Suppressor macrophage treated with lipopolysaccharide for 1 hour (primary cell): ENCODE data around the gene SCIN.
"Not testable (repeated sequence)": the region's sequence is repeated elsewhere in the genome, so short reads cannot be mapped to it uniquely, and the experiment has no call there.

Source experiments
- DNase-seq, 3 donors: peaks; one replicate each; pipeline ENCODE4 v3.0.0-alpha.2; 2020 to 2022

The SCIN gene

DNA sequence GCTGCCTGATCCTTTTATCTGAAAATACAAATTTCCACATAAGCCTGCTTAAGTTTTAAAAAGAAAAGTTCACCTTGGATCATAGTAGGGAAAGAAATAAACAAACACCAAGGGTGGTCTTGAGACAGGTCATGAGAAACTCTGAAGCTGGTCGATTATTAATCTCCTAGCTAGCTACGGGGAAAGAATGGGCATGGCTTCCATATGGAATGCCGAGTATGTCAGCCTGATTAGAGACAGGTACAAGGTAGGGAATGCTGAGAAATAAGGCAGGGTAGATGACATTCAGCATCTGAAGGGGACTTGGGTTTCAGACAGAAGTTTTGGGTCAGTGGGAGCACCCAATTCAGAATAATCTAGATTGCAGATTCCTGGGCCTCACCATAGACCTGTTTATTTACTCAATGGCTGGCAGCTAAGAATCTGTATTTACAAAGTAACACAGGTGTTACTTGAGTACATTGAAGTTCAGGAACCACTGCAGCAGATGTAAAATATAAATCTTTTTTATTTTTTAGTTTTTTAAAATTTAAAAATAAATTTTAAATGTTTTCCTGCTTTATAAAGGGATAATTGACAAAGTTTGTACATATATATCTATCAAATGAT, 49.0 kb downstream of the SCIN start:
- DNase-seq: no peak

DNA sequence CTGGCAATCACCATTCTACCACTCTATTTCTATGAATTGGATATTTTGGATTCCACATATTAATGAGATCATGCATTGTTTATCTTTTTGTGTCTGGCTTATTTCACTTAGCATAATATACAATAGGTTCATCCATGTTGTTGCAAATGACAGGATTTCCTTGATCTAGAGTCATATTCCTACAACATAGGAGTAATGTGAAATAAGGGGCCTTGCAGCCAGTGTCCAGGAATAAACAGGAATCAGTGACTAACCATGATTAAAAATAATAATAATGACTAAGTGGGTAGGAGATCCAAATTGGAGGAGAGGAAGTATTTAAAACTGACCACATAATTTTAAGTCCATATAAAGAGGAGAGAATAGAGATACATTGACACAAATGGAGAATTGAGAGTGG, 49.9 kb downstream of the SCIN start:
- DNase-seq: peak in 1 of 3 donors; percentile 19

DNA sequence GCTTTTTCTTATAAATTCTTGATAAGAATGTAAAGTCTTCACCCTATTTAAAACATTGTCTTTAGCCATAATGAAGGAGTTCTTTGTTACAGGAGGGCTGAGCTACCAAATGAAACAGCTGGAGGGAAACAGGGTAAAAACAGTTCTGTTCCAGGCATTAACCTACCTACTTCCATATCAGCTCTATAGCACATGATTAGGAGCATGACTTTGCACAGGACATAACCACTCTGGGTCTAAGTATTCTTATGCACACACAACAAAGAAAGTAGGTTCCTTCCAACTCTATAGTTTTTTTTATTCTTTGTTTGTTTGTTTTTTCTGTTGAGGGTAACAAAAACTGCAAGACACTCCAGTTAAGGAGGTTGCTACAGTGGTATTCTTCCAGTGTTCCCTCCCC, 52.7 kb downstream of the SCIN start:
- DNase-seq: no peak

DNA sequence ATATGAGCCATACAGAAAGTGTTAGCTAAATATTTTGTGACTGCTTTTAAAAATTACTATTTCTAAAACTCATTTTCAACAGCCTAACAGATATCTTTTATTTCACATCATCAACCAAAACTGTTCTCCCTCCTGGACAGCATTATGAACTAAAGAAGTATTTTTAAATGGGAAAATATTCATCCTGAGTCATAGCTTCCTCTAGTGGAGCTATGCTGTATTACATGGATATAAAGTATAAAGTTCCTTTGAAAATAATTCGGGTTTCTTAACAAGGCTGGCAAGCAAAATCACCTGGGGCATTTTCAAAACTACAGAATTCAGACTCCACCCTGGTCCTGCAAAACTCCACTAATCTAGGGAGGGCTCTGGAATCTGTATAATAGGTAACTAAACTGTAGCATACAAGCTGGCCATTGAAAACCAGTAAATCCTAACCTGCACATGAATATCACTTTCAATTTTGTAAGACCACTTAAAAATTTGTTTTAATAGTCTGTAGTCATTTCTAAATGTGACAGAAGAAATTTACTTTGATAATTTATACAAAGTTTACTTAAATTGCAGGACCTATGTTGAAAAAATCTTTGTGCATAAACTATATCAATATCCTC, 53.5 kb downstream of the SCIN start:
- DNase-seq: peak; percentile 29 to 74 (median 69)

DNA sequence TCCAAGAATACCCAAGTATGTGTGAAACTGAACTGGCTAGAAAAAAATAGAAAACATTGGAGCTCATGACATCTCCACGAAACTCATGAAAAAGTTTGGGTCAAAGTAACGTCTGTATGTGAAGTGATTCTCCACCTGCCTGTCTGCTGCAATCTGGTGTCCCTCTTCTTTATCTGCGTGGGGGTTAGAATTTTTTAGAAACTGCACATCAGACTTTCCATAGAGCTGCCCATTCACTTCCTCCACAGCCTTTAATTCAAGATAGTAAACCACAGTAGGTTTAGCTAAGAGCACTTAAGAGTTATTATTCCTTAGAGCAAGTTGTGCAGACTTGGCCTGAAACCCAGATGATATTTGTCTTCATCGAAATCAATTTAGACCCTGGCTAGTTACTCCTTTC, 55.3 kb downstream of the SCIN start:
- DNase-seq: no peak

DNA sequence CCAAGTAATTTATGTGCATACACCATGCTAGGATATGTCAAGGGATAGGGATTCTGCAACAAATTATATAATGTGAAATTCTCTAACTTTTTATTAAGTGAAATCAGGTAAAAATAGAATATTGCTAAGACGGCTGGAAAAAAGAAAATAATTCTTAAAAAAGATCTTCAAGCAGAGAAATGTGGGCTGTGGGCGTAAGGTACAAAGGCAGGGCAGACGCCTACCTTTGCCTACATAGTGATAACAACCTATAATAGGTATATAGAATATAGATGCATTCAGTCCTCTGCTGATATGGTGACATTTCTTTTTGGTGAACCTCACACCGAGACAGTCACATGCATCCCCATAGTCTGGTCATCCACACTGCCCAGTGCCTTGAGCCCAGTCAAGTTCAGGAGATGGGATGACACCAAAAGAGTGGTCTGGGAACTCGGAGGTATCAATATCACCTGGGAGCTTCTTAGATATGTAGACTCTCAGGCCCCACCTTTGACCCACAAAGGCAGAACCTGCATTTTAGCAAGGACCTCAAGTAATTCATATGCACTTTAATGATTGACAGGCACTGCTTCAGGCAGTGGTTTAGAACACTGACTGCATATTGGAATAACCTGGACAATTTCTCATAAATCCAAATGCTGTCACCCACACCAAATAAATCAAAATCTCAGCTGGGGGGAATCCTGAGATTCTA, 59.4 kb downstream of the SCIN start:
- DNase-seq: no peak

DNA sequence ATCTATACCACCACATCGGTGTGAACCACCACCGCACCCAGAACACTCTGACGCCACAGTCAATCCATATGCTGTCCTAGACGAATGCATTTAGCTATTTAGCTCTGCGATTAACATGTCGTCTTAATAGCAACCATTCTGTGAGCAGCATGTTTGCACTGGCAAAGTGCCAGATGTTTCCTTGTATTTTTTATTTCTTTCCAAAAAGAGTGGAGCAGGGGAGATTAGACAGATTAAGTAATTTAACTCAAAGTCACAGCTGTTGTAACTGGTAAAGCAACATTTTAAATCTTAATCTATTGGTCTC, 59.9 kb downstream of the SCIN start:
- DNase-seq: no peak

DNA sequence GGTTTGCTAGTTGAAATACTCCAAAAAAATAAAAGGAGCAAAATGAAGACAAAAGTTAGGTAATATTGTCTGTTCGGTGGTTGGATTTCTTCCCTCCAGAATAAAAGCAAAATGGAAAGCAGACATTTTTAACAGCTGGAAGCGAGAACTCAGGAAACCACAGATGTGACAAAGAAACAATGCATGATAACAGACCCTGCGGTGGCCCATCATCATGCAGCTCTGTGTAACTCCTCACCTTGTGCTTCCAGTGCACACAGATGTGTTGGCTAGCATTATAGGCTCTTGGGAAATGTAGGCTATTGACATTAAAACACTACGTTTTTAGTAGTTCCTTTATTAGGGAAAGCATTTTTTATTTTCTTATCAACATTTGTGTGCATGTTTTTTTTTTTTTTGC, 63.1 kb downstream of the SCIN start:
- DNase-seq: no peak

DNA sequence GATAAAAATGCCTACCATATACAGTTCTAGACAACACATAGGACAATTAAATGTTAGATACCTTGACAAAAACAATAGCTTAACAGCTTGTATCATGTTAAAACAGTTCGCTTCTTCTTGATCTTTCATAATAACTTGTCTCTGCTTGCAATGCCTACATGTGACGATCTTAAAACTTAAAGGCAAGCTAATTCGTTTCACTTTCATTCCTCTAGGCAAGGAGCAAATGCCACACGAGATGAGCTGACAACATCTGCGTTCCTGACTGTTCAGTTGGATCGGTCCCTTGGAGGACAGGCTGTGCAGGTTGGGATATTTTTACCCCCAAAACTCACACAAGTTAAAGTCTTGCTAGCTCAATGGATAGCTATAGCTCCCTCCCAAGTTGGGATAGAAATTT, 65.3 kb downstream of the SCIN start:
- DNase-seq: peak; percentile 31 to 67 (median 53)

DNA sequence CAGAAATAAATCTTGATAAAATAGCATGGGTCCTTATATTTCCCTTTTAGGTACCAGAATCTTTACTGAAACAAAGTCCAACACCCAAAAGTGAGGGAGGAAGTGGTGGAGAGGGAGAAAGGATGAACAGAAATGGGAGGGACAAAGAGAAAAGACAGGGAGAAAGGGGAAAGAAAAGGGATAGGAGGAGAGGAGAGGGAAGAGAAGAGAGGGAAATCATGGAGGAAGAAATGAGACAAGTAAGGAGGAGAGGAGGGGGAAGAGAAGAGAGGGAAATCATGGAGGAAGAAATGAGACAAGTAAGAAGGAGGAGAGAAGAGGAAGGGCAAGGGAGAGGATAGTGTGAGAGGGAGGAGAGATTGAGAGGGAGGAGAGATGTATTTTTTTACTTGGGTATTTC, 66.8 kb downstream of the SCIN start:
- no peak for DNase-seq

DNA sequence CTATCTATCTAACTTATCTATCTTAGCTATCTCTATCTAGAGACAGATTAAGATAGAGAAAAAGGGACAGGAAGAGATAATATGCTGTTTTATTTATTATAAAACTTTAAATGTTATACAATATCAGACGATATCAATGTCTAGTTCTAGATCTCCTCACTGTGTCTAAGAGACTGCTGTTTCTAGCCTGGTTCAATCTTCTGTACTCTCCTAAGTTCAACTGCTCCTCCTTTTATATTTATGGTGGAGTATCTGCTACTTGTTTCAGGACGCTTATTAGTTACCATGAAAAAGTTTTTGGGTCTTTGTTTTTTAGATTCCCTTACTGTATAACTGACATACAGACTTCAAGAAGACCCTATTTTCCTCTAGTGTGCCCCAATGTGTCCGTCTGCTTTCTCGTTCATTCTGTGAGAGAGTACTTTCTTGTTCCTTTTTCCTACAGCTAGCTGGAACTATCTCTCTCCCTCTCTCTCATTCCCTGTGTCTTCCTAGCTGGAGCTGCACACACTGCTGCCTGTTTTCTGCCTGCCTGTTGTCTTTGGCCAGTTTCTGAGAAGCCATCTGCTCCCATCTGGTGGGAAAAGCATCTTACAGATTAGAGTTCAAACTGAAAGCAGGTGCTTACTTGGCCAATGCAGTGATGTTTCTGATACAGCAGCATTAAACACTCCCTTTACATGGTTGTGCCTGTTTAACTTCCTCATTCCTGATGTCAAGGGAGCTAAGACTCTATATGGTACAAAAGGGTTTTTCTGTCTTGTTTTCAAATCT, 67.5 kb downstream of the SCIN start:
- peak; percentile 12 to 51 (median 37) for DNase-seq

DNA sequence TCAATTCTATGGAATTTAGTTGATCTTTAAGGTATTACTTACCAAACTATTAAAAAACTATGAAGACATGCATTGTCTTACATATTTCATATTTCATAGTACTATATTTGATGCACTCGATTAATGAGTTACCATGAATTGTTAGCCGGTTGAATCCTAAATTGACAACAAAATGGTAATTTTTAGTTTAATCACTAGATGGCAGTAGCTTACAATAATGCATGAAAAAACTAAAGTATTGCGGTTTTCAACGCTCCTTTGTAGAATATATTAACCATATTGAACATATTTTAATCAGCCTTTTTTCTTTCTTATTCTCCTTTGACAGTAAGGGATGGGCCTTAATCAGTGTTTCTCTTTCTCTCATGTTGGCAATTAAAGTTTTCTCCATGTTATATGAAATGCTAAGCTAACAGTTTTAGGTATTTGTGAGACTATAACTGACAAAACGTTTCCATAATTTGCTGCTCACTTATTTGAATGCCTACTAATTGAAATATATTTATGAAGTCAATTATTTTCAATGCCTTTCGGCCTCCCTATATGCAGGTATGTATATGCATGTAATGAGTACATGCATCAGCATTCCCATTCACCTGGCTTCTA, 68.4 kb downstream of the SCIN start:
- DNase-seq: peak; percentile 45 to 87 (median 82)

DNA sequence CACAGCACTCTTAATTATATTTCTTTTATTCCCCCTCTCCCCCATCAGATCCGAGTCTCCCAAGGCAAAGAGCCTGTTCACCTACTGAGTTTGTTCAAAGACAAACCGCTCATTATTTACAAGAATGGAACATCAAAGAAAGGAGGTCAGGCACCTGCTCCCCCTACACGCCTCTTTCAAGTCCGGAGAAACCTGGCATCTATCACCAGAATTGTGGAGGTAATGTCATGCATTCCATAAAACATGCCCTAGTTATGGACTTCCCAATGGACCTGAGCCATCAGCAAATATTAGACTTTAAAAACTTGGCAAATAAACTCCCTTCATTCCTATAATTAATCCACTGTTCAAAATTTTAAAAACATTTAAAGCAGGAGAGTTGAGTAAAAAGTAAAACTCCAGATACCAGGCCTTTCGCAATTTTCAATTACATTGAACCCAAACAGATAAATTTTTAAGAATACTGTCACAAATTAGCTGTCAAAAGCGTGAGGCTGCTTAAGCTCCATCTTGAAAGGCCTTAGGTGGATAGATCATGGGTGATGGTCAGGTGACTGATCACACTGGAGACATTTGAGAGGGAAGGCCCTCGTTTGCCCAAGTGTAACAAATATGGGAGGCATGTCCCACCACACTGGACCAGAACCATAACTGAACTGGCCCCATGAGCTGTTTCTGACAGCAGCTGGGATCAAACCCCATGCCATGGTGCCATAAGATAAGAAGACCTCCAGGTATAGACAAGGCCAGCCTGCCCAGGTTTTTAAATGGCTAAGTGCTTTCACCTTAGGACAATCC, 70.0 kb downstream of the SCIN start:
- no peak for DNase-seq

DNA sequence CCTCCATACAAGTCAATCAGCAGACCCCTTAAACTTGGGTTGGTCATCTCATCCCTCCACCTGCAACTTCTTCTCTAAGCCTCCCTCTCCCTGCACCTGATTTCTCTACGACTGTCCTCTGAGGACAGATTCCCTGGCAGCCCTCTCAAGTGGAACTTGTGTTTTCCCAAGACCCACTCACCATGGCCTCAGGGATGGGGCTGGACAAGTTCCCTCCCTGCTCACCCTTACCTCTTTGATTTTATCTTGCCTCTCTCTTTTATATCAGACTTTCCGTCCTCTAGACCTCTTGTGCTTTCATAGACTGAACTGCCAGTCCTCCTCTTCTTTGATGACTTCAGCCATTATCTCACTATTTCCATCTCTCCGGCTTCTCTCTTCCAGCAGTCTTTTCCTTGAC, 70.7 kb downstream of the SCIN start:
- no peak for DNase-seq

DNA sequence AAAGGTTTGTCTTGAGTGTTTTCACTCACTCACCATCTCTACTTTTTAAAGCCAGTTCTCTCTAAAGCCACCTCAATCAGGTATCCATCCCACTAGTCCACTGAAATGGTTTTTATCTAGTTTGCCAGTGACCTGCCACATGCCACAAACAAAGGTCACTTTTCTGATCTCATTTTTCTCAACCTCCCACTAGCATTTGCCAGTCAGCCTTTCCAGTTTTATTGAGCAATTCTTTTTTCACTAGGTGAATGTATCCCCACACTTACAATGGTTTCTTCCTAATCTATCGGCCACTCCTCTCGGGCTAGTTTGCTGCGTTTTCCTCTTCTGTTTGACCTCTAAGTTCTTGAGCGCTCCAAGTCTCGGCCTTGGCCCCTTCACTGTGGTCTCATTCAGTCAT, 72.0 kb downstream of the SCIN start:
- no peak for DNase-seq

DNA sequence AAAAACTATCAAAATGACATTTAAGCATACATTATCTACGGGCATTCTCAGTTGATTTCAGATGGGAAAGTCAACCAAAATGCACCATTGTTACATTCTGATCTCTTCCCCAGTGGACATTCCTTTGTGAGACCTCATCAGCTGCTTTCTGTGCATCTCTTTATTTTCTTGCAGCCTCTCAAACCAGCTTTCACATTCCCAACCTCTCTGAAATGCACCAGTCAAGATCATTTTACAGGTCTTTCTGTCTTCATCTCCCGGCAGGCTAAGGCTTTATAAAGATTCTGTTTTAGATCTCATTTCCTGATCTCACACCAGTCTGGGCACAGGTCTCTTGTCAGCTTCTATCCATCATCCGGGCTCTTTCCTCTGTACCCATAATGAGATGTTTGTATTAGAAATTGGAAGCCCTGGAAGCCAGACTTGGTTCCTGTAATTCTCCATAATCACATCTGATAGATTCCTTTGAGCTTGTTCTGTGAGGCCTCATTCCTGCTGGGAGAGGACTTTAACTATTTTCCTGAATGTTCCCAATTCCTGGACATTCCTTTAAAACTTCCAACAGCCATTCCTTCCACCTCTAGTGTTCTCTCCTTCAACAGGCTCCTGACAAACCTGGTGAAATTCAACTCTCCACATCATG, 72.6 kb downstream of the SCIN start:
- DNase-seq: no peak

DNA sequence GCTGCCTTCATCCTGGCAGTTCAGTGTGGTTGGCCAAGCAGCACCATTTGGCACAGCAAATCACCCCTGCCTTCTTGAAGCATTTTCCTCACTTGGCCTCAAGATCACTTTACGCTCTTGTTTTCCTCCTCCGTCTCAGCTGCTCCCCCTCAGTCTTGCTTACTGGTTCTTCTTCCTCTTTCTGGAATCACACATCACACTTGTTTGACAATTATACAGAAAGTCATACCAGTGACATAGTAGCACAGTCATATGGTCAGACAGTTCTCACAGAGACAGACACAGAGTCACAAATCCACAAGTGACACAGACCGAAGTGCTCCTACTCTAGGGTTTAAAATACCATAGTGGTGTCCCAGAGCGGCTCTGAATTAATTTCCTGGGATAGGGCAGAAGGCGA, 73.1 kb downstream of the SCIN start:
- peak; percentile 65 to 83 (median 82) for DNase-seq

DNA sequence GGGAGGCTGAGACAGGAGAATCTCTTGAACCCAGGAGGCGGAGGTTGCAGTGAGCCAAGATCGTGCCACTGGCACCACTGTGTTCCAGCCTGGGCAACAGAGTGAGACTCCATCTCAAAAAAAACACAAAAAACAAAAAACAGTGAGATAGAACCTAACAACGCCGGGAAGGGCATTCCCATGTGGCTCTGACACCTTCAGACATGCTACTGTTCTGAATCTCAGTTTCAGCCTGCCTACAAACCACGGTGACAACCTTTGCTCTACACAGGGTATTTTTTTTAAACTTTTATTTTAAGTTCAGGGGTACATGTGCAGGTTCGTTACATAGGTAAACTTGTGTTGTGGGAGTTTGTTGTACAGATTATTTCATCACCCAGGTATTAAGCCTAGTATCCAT, 74.7 kb downstream of the SCIN start:
- DNase-seq: not testable (repeated sequence)

DNA sequence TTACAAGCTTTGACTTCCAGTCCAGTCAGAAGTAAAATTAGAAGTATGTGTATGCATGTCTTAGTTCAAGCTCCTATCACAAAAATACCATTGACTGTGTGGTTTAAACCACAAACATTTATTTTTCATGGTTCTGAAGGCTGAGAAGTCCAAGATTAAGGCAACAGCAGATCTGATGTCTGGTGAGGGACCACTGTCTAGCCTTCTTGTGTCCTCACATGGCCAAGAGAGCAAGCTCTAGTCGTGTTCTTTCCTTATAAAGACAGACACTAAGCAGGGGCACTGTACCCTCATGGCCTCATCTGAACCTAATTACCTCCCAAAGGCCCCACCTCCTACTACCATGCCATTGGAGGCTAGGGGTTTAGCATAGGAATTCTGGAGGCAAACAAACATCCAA, 75.6 kb downstream of the SCIN start:
- no peak for DNase-seq

DNA sequence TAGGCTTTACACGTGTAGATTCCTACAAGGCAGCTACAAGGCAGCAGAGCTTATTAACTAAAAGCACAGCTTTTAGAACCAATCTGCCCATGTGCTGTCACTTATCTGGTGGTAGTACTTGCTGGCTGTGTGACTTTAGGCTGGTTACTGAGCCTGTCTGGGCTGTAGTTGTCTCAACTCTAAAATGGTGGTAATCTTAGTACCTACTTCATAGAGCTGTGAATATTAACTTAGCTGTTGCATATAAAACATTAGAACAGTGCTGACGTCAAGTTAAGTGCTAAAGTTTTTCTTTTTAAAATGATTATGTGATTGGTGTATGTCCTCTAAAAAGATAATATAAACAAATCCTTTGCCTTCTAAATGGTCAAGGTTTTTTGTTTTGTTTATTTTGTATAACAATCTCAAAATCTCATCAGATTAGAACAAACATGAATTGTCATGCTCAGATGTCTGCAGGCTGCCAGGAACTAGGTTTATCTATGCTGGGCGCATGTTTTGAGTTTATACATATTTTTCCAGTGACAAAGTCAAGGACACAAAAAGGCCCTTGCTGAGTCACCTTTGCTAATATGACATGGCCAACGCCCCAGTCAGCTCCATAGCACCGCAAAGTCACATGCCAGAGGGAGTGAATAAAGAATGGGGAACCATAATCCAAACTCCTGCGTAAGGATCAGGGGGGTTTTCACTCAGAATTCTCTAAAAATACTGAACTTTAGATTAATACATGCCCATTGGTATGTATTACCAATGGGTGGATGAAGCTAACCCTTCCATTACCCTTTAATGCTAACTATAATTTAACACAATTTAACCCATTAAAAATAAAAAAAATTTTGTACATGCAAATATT, 77.1 kb downstream of the SCIN start:
- DNase-seq: peak; percentile 49 to 60 (median 52)

DNA sequence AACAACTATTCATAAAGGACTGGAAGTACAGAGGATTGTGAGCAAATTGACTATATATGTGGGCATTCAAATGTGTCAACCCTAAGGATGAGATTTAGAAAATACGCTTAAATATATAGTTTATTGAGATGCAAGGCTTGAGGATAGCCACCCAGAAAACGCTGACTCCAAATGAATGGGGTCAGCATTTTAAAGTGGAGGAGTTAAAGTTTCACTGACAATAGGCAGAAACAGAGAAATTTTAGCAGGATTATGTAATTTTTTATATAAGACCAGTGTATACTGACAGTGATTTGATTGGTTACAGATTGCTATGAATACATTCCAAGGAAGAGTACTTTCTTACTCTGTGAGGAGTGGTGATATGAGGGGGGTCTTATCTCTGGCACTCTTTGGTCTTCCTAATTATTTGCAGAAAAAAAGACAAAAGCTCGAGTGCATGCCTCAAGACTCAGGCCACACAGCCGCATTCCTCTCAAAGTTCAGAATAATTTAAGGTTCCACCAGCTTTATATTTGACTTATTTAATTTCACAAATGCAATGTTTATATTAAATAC, 78.3 kb downstream of the SCIN start:
- no peak for DNase-seq
